Renal cortex interstitium (tissue), 11 donors: ENCODE results near the gene LRMDA. TPM values are rescaled to one million over a fixed set of nuclear protein-coding genes. Genes with fewer than 3 reads are reported as not detected.

Experiments used
- DNase-seq, 11 donors: peaks; one replicate each; pipeline ENCODE4 v3.0.0-alpha.2; 2013; ENCODE audit warnings: low read depth in 9 of 11, low spot score in 4 of 11; ENCODE audit errors: extremely low read depth in 1 of 11
- polyA plus RNA-seq, 3 donors: library from polyadenylated mRNA; unstranded; fragments of 120-200 nt; gene quantifications; one replicate each; pipeline ENCODE4 v1.2.1, GENCODE V29; 2013; ENCODE audit not compliant: insufficient read length in 3 of 3

LRMDA gene
- polyA plus RNA-seq, 3 donors: 17.1 to 22.3 (median 21.0) TPM

DNA sequence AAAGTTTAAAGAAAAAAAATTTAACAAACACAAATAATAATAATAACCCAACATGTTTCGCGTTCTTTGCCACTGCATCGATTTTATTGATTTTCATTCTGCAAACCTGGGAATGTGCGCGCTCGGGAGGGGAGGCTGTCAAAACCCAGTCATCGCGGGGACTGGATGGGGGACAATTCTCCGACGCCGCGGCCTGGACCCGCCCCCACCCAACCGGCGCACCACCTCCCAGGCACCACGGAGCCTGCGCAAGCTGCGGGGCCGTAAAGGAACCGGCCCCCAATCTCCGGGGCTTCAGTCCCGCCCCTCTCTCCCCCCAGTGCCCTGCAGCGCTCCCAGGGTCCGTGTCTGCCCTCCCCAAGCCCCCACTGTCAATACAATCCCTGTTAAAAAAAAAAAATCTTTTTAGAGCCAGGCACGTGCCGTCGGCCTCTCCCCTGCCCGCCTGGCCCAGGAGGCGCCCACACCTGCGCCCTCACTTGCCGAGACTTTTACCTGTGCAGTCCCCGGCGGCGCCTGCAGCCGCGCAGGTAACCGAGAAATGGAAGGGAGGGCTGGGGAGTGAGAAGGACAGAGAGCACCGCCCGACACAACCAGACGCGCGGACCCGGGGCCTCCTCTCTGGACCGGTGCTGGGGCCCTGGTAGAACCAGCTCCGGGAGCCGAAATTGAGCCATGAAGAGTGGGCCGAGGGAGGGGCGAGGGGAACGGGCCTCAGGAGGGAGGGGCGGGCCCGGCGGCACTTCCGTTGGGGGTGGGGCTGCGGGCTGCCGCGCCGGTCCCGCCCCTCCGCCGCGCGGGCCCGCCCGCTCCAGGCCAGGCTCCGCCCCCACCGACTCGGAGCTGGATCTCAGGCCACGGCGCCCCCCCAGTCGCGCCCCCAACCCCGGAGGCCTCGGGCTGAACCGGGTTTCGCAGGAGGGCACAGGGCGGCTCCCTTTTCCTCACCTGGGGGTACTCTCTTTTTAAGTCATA, 22.2 kb upstream of the LRMDA start:
- DNase-seq: peak in 3 of 11 donors; percentile 47 to 69 (median 61)

DNA sequence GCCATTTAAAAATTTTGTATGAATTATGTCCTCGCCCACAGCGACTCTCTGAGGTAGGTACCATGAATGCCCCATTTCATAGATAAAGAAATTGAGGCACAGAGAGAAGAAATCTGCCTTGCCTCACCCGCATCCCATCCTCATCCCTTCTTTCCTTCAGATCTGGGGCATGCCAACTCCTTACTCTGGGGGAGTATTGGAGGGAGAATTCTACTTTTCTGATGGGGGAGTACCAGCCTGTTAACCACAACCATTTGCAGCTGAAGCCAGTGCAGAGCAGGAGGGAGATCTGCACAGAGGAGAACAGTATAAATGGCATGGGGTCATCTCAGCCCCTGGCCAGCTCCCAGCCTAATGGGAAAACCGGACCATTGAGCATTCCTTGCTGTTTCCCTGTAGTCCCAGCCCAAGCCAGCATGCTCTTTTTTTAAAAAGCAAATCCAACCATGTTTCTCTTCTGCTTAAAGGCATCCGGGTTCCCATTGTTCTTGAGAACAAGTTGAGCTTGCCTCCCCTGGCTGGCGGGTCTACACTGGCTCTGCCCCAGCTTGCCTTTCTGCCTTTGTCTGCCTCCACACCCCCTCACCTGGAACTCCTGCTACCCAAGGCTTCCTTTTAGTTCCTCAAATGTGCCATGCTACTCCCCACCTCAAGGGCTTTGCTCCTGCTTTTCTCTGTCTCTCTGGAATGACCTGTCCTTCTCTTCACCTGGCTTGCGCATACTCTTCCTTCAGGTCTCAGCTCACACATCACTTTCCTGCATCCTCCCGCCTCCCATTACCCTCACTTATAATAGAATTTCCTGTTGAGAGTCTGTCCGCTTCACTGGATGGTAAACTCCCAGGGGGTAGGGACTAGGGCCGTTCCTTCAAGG, 21.1 kb upstream of the LRMDA start:
- no peak for DNase-seq

DNA sequence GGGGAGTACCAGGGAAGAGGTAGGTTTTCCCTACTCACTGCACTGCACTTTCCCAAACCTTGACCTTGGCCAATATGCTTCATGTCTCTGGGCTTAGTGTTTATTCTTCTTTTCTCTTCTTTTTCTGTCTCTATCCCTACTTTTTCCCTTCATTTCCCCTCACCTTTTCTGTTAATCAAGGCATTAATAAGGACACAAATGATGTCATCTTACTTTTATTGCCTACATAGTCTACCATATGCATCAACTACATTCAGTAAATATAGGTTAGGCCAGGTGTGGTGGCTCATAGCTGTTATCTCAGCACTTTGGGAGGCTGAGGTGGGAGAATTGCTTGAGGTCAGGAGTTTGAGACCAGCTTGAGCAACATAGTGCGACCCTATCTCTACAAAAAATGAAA, 16.9 kb upstream of the LRMDA start:
- DNase-seq: no peak

DNA sequence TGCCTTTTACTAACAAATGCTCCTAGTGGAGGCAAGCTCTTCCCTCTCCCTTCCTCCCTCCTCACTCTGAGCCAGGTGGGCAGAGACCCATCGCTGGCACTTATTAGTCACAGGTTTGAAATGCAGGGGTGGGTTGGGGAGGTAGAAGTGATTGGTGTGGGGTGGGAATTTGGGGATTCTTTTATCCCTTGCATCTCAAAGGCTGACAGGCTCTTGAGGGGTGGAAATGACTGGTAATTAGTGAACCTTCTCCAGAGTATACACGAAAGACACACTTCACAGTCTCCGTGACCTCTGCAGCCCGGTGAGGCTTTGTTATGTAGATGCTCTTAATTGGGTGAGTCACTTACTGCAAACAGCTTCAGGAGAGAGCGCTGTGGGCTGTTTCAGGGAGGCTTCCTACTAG, 13.9 kb upstream of the LRMDA start:
- no peak for DNase-seq

DNA sequence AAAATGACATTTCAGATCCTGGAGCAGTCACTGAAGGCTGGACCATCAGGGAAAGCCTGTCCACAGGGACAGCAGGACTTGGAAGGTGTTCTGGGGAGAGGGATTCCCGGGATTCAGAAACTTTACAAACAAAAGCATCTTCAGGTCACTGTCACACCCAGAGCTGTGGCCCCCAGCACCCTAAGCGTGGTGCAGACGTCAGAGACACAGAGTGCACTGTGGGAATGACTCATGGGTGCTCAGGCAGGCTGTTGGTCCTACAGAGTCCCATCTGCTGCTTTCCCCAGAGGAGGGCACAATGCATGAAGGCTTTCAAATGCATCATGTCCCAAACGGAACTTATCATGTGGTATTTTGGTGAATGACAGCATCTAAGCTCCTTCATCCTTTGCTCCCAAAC, 13.1 kb upstream of the LRMDA start:
- DNase-seq: no peak

DNA sequence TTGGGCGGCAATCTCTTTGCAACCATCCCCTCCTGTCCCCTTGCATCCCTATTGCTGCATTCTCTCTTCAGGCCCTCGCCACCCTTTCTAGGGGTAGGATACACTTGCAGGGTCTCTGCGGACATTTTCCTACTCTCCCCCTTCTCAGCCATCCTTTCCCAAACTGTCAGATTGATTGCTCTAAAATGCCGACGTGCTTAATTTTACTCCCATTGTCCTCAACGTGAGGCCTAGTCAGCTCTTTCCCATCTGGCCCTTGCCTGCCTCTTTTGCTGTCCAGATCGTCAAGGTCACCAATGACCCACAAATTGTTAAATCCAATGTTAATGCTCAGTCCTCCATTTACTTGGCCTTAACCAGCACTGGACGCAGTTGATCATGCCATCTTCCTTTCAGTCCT, 12.7 kb upstream of the LRMDA start:
- no peak for DNase-seq

DNA sequence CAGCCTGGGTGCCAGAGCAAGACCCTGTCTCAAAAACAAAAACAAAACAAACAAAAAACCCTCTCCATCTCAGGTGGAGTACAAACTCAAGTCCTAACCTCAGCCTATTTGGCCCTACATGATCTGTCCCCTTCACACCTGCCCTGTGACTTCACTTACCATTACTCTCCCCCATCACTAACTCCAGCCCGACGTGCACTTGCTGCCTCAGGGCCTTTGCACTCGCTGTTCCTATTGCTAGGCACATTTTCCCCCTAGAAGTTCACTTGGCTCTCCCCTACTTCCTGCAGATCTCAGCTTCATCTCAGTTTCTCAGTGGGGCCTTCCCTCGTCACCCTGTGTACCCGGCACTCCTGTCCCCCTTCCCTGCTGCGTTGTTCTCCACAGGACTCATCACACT, 8.5 kb upstream of the LRMDA start:
- no peak for DNase-seq

DNA sequence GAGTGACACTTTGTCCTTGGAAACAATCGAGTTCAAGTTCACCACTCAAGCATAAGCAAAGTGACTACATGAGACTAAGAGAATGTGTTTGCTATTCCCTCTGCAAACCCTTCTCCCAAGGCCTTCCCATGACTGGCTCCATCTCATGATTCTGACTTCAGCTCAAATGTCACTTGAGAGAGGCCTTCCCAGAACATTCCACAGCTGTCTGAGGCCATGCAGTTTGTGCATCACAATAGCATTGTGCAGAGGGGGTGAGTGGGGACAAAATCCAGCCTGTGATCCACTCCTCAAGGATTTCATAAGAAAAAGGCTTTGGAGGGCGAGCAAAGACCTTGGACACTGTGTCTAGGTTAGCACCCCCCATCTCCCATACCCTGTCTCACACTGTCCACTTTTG, 6.9 kb upstream of the LRMDA start:
- DNase-seq: no peak

DNA sequence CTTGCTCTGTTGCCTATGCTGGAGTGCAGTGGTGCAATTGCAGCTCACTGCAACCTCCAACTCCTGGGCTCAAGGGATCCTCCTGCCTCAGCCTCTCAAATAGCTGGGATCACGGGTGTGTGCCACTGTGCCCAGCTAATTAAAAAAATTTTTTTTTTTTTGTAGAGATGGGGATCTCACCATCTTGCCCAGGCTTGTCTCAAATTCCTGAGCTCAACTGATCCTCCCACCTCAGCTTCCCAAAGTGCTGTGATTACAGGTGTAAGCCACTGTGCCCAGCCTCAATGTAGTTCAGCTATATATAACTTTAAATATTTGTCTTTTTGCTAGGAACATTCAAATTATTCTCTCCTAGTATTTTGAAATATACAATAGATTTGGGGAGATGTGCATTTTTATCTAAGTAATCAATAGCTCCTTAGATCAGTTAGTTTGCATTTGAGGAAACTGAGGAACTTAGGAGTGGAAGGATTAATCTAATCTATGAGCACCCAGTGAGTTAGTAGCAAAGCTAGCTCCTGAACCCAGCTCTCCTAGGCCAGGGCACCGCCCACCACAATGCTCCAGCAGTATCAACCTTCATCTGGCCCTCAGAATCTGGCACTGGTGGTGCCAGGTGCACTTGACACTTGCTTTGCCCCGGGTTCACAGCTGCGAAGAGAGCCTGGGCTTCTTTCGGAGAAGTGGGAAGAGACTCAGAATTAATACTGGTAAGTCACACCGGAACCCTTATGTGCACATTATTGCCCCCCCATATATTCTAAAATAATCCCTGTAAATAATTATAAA, 5.9 kb upstream of the LRMDA start:
- DNase-seq: no peak

DNA sequence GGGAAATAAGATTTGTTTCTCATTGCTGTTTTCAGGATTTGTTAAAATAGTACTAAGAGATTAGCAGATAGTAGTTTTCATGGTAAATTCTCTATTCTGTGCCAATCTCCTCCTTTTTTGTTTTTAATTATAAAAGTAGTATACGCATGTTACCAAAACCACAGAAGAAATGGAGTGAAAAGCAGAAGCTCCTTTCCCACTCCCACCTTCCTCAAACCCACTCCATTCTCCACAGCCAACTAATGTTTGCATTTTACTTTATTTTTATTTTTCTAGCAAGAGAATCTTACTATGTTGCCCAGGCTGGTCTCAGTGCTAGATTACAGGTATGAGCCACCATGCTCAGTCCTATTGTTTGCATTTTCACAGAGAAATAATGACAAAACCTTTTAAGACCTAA, 4.5 kb upstream of the LRMDA start:
- DNase-seq: no peak

DNA sequence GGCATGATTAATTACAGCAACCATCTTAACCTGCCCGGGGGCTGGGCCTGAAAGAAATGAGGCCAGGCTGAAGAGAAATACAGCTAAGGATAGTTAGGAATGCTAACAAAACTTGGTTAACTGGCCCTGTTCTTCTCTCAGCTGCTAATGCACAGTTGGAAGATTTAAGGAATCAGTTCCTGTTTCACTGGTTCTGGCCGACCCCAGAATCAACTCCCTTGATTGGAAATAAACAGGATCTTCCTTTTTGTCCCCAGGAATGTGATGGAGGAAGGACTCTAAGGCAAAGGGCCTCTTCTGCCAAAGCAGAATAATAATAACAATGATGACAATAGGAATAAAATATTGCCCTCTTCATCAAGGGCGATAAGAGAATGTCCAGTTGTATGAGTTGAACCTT, 3.5 kb upstream of the LRMDA start:
- no peak for DNase-seq

DNA sequence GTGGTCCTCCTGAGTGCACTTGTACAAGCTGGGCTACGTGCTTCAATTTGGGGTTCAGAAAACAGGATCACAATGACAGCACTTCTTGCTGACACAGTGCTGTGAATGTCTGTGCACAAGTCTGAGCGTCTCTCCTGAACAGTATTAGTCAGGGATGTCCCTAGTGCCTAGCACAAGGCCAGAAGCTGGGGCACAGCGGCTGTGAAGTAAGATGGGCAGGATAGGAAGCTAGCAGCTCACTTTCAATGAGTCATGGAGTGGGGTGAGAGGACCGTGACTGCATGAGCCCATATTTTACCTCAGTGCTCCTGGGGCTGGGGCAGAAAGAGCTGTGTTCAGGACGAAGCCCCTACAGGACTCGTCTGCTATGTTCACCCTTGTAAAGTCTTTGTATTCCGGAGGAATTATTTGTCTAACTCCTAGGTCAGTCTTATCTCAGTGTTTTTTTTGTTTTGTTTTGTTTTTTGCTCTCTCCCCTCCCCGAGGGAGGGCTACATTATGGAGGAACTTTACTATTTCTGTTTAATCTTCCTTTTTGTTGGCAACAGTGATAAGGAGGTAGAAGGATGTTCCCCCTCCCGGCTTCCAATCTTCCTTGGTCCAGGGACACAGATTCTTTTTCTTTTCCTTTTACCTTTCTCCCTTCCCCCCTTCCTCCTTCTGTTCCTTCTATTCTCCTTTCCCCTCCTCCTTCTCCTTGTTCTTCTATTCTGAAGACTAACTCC, 2.8 kb upstream of the LRMDA start:
- DNase-seq: no peak

DNA sequence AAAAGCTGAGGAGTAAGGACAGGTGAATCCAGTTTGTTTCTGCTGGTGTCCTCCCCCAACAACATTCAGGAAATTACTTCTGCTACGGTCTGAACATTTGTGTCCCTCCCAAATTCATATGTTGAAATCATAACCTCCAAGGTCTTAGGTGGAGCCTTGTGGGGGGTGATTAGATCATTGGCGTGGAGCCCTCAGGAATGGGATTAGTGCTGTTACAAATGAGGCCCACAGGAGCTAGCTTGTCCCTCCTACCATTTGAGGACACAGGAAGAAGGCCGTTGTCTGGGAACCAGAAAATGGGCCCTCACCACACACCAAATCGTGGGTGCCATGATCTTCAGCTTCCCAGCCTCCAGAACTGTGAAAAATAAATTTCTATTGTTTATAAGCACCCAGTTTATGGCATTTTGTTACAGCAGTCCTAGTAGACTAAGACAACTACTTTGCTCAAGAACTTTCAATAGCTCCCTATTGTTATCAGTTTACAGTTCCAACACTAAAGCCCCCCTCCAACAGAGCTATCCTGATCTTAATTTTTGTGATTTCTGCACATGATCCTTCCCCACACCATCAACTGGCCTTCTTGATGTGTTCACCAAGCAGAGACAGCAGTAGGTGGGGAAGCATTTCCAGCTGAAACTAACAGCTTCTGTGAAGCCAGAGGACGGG, 2.1 kb upstream of the LRMDA start:
- no peak for DNase-seq

DNA sequence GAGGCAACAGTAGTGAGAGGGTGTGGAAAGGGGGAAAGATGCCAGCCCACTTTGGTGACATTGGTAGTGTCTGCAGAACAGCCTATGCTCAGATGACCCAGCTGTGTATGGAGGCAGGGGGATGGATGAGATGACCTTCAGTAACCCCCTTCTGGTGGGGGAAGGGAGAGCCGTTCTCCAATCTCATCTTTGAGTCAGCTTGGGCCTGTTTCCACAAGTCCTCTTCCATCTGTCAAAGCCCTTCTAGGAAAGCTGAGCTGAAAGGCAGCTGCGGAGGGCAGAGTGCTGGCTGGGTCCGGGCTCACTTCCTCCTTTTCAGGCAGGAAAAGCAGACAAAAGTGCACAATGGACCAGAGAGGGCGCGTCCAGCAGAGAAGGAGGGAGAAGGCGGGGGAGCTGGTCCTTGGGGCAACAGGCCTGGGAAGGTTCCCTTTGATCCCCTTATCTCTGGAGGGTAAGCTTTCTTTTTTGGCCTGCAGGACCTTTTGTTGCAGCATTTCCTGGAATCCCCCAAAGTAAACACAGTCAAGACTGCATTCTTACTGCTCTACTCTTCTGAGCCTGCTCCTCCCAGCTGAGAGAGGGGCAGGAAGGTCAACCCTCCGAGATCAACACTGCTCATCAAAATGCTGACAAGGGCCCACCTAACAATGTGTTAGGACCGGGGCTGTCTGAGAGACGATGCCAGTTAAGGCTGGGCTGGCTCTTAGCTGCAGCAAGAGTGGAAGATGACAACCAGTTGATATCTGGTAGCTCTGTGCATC, 1.2 kb upstream of the LRMDA start:
- no peak for DNase-seq

DNA sequence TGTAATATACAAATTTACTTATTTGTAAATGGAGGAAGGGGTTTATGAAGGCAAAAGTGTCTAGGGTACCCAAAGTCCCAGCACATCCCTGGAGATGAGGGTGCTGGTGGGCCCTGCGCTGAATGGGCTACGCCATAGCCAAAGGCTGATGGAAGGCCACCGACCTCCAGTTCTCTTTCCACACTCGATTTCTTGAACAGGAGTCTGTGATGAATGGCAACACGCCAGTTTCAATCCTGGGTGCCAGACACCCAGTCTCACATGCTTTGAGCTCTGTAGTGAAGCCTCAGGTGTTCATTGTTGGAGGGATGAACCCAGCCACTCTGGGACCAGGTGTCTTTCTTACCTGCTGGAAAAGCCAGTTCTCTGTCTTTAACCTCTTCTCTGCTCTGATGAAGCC, 752 bp downstream of the LRMDA start:
- DNase-seq: no peak

DNA sequence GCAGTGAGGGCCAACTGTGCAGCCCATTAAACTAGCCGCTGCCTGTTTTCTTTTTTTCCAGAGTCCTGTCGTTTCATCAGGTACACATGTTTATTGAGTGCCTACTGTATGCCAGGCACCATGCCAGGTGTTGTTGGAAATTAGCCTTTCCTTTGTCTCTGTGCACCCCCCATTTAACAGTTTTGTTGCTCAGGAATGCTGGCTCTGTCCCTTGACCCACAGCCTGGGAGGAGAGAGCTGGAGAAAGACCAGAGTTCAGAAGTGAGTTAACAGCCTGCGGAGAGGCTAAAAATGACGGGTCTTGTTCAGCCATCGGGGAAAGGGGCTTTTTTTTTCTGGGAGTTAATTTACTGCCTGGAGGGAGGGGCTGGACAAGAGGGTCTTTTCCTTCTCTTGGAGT, 1.3 kb downstream of the LRMDA start:
- DNase-seq: no peak

DNA sequence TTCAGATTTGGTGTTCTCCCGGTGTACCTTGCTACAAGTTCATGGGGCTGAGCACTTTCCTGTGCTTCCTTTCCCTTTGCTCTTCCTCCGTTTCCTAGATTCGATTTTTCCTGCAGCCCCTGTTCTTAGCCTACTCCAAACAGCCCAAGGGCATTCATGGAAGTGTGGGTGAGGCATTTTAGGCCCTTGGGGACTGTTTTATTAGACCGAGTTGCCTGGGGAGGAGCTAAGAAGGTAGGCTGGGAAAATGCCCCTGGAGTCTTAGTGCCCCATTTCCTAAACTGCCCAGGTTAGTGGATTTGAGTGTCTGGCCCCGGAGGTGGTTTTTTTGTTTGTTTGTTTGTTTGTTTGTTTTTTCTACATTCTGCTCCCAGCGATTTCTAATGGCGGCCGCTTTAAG, 1.8 kb downstream of the LRMDA start:
- DNase-seq: no peak

DNA sequence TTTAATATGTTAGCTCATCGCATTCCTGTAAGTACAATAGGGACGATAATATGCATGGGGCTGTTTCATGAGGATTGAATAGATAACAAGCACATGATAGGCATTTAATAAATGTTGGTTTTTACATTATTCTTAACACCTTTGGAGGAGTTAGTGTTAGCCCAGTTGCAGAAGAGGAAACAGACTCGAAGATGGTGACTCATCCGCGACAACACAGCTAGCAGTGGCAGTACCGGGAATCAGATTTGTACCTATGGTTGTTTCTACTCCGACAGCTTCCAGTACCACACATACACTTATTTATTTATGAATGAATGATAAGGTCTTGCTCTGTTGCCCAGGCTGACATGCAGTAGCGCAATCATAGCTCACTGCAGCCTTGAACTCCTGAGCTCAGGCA, 2.9 kb downstream of the LRMDA start:
- no peak for DNase-seq
